ENCODE data around the gene ERC1.

ERC1 gene

DNA sequence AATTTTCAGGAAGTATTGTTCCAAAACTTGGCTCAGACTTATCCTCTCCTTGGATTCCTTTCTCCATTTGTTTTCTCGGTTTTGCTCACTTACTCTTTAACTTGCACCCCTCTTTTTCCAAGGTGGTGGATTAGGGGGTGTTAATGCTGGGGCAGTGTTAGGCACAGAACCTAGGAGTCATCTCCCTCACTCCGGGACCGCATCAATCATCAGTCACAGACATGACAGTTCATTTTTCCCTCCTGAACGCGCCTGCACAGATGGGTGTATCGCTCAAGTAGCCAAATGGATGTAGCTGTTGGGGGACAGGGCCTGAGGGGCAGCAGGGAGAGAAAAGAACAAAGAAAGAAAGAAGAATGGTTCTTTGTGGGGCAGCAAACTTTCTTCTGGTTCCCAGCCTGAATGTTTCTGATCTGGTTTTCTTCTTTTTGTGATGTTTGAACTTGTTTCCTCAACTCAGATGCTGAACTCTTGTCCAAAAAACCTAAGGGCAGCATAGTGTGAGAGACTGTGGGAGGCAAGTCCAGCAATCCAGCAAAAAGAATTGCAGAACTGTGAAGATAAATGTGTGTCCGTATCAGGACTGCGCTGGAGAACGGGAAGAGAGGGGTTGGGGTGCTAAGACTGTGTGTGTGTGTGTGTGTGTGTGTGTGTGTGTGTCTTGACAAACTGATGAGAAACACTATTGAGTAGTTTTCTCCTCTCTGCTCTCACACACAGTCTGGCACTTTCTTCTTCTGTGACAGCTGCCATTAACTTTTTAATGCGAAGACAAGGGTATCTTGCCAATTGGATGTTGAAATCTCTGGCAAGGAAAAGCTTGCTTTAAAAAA is 472.3 kb downstream of the ERC1 start:
- no peak for DNase-seq

DNA sequence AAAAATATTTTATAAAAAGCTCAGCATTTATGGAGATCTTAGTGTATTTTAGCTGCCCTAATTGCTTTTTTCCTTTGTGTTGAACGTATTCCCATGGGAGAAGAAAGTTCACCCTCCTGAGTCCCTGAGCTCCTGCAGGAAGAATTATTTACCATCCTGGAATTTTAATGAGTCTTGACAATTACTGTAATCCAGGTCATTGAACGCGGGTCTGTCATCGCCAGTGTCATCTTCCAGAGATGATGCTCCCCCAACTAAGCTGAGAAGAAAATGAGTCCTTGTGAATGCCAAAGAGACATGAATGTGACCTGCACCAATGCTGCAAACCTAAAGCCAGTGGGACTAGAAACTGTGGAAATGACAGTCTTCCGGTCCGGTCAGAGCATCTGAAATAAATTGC is 473.9 kb downstream of the ERC1 start:
- no peak for DNase-seq

DNA sequence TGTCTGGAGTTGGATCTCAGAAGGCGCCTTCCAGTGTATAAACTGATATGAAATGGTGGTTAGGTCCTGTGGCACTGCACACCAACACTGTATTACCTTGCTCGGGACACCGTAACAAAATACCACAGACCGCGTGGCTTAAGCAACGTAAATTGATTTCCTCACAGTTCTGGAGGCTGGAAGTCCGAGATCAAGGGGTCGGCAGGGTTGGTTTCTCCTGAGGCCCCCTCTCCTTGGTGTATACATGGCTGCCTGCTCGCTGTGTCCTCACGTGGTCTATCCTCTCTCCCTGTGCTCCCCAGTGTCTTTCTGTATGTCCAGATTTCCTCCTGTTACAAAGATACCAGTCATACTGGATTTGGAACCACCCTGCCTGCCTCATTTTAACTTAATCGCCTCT is 475.0 kb downstream of the ERC1 start:
- DNase-seq: no peak

DNA sequence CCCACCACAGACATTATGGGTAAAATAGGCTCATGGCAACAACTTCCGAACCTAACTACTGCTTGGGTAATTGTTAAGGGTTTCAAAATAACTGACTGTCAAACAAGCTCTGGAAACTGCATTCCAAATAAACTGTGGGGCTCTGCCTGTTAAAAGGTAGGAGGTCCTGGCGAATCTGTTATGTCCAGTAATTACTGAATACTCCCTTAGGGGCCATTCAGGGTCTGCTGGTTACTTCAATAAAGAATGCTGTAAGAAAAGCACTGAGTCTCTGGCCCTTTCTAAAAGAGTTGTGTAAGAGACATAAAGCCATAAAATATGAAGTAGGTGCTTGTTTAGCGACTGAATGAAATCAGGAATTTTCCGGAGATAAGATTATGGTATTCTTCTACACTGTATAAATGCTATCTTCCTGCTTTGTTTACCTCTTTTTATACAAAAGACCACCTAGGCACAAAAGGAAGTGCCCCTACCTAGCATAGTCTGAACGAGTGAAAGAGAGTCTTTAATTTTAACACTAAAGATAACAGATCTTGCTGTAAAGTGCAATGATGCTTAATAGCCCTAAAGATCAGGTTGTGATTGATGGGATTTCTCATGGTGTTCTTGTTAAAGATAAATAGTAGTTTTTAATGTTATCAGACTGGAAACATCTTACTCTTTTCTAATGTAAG is 475.6 kb downstream of the ERC1 start:
- DNase-seq: no peak

DNA sequence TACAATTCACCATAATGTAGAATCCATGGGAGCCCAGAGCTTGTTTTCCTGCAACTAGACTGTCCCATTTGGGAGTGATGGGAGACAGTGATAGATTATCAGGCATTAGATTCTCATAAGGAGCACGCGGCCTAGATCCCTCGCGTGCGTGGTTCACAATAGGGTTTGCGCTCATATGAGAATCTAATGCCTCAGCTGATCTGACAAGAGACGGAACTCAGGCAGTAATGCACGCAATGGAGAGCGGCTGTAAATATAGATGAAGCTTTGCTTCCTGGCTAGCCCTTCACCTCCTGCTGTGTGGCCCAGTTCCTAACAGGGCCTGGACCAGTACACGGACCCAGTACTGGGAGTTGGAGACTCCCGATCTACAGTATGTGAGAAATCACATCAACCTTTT is 476.7 kb downstream of the ERC1 start:
- no peak for DNase-seq

DNA sequence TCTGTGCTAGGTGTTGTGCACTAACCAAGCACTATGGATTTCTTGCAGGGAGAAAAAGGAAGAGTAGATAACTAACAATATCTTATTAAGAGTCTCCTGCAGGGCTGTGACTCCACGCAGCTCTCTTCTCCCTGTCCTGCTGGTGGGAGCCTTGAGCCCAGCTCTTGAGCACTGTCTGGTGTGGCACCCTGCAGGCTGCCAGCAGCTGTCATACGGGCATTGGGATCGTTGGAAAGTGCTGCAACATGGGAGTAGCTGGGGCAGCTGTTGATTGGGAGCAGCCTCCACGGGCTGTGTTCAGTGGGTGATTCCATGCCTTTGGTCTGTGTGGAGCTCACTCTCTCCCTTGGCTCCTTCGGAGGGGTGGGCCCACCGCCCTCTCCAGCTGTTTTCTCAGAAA is 478.0 kb downstream of the ERC1 start:
- DNase-seq: no peak

DNA sequence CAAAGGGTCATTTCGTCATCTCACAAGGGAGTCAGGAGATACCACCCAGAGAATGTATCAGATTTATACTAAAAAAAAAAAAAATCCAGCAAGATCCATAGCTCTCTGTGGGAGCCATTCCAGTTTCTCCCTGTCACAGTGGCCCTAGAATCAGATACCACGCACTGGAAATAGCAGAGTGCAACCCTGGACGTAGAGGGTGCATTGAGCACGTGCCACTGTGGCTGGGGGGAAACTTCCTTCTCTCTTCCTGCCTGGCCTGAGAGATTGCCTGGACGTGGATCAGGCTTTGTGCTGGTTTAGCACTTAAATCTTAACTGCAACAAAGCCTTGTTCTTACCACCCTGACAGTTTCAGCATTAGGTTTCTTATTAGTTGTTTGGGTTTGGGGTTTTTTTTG is 479.0 kb downstream of the ERC1 start:
- no peak for DNase-seq

DNA sequence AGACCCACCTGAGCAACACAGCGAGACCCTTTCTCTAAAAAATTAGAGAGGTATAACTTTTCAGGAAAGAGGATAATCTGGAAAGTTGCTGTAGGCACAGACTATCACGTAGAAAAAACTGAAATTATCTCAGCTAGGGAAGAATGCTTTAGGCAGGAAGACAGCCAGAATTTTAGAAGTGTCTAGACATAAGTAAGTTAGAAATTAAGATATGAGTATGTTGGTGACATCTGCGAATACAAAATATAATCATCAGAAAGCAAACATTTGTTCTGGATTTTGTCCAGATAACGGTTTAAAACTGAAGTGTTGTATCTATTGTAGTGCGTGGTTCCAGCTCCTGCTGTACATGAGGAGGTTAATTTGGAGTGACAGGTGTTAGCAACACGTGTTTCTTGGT is 480.2 kb downstream of the ERC1 start:
- no peak for DNase-seq

DNA sequence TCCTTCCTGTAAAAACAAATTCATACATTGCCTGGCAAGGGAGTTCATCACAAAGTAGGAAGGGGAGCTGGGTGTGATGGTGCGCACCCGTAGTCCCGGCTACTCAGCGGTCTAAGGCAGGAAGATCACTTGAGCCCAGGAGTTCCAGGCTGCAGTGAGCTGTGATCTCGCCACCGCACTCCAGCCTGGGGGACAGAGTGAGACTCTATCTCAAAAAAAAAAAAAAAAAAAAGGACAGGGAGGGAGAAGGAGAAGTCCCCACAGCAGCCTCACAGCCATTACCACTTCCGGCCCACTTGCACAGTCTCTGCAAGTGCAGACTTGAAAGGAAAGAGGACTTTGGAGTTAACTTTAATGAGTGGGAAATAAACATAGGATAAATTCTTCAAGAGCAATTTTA is 482.4 kb downstream of the ERC1 start:
- DNase-seq: no peak

DNA sequence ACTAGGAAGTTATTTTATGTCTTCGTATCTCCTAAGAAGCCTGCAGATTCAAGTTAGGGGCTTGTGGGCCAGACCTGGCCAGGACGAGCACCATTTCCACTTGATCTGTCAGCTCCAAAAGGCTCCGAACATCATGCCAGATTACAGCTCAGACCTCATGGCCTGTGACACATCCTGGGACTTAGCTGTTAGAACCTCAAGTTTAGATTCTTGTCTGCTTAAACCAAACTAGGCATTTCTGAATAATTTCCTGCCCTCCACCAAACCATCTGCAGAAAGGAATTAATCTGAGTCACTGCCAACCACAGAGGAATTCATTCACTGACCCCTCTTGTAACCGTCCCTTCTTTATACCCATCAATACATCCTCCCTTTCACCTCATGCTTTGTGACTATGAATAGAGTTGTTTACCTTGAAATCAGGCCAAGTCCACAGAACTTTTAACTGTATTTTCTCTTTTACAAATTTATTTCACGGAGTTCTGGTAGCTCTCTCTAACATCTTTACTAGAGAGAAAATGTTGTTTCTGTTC is 483.1 kb downstream of the ERC1 start:
- no peak for DNase-seq

DNA sequence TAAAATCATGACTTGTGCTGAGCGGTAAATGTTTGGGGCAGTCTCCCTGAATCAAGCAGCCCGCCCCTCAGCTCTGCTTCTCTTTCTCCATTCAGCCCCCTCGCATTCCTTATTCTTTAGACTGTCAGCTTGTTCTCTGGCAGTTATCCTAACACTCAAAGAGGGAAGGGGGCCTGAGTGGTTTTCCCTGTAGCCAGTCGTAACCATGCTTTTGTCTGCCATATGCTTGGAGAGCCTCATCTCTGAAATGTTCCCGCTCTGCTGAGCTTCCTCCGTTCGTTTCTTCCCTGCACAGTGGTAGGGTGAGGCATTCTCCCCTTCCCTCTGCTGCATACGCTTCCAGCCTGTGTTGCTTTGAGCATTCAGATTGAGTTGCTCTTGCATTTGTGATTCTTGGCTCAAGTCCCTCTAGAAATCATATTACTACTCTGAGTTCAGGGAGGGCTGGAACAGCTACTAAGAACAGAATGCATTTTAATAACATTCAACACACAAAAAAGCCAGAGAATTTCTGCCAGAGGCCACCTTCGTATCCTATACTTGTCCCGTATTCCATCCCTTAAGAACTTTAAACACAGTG is 483.6 kb downstream of the ERC1 start:
- peak; percentile 11 for DNase-seq

DNA sequence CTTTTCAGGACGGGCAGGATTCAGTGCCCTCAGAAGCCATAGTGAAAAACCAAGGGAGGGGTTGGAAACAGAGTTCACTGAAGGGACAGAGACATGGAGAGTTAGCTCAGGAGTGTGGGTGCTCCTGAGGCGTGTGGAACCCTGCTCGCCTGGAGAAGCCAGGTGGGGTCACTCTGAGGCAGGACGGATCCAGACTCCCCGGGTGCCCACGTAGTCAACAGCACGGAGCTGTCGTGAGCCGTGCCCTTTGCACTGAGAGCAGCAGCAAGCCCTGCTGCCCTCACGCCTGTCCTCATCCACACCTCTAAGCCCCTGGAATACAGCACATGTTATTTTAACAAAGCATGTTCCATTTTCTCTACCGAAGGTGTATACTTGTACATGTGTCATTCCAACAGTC is 488.6 kb downstream of the ERC1 start:
- no peak for DNase-seq

DNA sequence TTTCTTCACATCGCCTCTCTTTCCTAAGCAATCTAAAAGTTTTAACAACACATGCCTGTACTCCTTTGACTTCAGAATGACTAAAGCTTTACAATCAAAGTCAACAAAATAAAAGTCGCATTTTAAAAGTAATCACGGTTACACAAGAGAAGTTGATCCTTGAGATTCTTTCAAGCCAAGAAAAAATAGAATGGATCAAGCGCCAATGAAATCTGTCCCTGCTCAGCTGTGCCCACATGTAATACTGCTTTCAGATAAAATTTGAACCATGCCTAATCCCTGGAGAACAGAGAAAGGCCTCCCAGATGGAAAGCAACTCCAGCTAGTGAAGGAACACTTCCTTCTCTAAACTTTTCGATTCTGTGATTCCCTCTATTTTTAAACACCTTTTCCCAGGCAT is 490.3 kb downstream of the ERC1 start:
- no peak for DNase-seq

DNA sequence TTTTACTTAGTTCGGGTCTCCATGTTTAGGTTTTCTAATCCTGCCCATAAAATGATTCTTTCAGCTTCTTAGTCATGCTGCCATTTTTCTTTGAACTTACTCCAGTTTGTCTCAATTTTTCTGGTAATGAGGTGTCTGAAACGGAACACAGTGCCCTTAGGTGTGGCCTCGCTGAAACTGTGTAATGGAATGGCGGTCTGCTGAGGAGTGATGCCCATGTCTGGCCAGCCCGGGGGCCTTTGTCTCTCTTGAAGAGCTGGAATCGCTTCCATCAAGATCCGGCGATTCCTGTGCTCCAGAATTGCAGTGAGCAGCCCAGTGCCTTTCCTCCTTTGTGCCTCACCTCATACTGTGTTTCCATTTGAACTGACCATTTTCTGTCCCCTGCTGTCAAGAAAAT is 490.9 kb downstream of the ERC1 start:
- DNase-seq: no peak

DNA sequence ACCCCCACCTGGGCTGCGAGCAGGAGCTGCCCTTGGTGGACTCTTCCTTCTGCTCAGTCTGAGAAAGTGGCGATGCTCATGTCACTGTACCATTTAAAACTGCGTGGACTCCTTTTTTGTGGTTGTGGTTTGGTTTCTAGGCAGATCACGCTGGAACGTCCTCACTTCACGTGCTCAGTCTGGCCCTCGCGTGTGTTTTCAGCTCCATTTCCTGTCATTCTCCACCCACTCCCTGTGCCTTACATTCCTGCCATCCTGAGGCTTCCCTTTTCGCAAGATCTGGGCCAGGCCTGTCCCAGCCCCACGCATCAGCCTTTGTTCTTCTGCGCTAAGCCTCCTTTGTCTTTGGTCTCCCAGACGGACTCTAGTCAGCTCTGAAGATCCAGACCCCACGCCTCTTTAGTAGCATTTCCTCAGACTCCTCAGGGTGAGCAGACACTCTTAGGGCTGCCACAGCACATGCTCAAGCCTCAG is 497.9 kb downstream of the ERC1 start:
- no peak for DNase-seq

DNA sequence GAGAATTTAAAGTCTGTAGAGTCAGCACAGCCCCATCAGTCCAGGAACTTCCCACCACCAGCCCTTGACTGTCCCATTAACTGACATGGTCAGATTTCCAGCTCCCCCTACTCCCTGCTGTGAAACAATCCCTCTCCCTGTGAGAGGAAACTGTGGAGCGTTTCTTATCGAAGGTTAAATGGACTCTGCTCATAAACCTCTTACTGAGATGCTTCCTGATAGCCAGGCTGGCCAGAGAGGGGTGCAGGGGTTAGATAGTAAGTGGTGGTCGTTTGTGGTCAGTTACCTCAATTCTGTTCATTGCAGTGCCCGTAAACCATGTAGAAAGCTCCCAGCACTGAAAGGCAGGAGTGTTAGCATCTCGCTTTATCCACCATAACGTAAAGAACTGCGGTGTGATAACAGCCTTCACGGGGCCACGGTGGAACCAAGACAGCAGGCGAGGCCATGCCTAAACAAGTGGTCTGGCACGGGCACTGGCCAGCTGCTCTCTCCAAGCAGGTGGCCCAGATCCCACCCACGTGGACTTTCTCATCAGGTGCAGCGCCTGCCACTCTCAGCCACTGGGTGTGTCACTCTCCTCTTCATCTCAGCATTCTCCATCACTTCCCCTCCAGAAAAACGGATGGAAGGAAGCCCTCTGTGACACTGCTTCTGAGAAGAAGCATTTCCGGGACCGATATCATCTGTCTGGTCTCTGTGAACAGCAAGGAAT is 501.1 kb downstream of the ERC1 start:
- no peak for DNase-seq

DNA sequence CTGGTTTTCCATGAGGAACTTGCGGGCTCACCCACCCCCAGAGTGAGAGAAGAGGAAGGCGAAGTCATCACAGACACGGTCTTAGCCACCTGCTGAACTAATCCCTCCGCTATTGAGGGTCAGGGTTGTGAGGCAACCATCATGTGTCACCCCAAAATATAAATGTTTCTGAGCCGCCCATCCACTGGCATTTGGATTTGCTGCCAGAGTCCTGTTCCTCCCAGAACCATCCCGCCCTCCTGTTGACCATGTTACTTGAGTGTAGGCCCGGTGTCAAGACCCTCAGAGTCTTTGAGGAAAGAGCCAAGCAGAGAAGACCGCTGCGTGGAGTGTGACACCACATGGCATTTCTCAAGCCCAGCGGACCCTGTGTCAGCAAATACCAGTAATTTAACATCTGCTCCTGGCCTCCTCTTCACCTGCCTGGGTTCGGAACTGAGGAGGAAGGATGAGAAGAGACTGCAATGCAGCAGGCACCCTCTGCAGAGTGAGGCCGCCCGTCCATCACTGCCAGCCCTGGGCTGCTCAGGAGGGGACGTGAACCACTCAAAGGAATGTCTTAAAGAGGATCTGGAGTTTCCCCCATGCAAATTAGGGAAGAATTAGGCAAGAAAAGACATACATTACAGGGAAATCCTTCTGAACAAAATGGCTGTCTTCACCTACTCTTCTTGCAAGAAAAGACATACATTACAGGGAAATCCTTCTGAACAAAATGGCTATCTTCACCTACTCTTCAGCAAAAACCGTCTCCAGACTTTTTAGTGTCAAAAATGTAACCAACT is 502.9 kb downstream of the ERC1 start:
- DNase-seq: no peak

DNA sequence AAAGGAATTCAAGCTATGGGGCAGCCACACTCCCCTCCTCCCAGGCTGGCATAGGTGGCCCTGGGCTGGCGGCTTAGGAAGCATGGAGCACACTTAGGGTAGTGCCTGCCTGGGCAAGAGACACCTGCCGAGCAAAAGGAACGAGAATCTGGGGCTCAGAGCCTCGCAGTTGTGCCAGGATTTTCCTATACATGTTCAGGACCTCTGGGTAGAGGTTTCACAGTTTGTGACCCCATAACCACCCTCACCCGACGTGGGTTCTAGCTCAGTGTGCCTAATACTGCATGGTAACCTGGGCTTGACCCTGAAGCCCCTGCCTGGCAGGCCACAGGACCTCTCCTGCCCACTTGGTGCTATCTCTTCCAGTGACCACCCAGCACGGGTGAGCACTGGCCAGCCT is 503.8 kb downstream of the ERC1 start:
- no peak for DNase-seq

DNA sequence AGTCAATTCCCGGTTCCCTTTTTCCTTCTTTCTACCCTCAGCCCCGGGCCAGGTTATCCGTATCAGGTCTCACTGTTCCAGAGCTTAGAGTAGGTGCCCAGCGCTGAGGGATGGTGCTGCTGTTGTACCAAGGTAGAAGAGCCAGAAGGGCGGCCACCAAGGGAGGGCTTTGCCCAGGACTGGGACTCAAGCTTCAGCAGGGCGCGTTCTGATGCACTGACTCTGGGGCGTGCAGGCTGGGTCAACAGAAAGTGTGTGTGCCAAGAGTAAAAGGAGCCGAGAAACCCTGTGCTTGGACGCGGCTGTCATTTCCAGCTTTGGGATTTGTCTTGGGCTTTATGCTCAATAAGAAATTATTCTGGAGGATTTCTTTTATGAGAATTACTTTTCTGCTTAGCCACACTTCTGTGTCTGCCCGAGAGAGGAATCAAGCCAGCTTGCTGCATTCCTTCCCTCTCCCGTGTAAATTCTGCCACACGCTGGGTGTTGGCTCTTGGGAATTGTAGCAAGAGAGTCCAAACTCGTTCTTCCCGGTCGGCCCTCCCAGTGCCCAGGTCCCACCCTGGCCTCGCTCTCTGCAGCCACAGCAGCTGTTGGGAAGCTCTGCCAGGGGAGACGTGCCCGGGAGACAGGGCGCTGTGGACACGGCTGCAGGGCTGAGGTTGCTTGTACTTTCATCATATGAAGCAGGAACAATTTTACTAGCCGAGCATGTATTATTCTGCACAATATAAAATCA is 505.3 kb downstream of the ERC1 start:
- DNase-seq: no peak

DNA sequence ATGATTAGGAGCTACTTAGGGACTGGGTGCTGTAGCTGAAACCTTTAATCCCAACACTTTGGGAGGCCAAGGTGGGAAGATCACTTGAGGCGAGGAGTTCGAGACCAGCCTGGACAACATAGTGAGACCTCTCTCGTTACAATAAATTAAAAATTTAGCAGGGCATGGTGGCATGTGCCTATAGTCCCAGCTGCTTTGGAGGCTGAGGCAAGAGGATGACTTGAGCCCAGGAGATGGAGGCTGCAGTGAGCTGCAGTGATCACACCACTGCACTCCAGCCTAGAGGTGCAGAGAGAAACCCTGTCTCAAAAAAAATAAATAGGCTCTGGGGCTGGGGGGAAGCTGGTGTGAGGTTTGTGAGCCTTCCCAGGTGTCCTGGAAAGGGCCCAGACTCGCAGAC is 506.1 kb downstream of the ERC1 start:
- no peak for DNase-seq

DNA sequence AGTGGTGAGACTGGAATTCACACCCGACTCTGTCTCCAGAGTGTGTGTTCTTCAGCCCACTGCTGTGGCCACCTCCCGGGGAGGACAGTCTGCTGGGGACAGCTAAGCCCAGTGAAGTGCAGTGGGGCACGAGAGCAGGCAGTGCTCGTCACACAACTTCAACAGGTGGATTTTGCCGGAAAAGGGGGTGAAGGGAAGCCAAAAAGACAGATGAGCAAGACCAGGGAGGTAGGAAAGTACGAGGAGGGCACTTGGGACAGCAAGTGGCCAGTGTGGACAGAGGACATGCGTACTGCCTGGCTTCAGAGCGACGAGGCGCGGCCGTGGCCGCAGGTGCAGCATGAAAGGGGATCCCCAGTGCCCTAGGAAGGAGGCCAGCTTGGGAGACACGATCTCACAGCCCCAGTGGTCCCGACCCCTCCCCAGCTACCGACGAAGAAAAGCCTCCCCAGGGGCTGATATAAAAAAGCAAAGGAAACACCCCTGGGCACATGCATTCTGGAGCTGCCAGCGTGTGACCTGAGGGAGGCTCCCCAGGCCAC is 507.2 kb downstream of the ERC1 start:
- no peak for DNase-seq
